Skeletal muscle cell (primary cell): Measurements from ENCODE around the gene GCH1.

Experiments
- DNase-seq: peaks from one replicate; pipeline ENCODE4 v3.0.0-alpha.2; 2010; ENCODE audit warnings: low read depth
- H3K4me3 ChIP-seq: 2 replicates; pipeline ENCODE4 v1.5.1; 2011; ENCODE audit warnings: low read depth, mild to moderate bottlenecking, control low read depth, low read length, moderate library complexity

The GCH1 gene

DNA sequence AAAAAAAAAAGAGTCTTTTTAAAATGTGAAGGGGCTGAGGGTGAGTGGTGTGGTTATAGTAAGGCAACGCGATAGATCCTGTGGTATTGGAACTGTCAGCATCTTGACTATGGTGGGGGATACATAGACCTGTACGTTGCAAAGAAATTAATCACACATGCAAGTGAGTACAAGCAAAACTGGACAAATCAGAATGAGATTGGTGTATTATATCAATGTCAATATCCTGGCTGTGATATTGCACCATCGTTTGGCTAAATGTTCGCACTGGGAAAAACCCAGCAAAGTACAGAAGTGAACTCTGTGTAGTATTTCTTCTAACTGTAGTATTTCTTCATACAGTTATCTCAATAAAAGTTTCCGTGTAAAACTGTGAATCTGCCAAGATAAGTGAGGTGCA lies 67.9 kb downstream of the GCH1 start:
- H3K4me3 ChIP-seq: no peak overlapping the region
- no peak for DNase-seq

DNA sequence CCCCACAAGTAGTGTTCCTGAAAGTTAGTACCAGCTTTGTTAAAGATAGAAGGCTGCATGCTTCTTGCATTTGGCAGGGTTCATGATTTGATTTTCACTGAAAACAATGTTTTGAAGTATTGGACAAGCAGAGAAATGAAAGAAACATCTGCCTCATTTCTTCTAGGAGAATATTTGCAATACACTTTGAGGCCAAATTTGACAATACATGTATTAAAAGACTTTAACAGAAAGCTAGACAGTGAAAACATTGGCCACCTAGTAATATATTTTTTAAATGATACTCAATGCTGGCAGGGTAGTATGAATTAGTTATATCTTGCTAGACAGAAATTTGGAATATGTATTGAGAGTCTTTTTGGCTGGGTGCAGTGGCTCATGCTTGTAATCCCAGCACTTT lies 68.5 kb downstream of the GCH1 start:
- H3K4me3 ChIP-seq: no peak overlapping the region
- no peak for DNase-seq

DNA sequence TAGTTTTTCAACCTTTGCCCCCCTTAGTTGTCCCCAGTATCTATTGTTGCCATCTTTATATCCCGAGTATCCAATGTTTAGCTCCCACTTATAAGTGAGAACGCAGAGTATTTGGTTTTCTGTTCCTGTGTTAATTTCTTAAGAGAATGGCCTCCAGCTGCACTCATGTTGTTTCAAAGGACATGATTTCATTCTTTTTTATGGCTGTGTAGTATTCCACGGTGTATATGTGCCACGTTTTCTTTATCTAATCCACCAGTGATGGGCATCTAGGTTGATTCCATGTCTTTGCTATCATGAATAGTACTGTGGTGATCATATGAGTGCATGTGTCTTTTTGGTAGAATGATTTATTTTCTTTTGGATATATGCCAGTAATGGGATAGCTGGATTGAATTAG lies 72.0 kb downstream of the GCH1 start:
- H3K4me3 ChIP-seq: no peak overlapping the region
- DNase-seq: no peak

DNA sequence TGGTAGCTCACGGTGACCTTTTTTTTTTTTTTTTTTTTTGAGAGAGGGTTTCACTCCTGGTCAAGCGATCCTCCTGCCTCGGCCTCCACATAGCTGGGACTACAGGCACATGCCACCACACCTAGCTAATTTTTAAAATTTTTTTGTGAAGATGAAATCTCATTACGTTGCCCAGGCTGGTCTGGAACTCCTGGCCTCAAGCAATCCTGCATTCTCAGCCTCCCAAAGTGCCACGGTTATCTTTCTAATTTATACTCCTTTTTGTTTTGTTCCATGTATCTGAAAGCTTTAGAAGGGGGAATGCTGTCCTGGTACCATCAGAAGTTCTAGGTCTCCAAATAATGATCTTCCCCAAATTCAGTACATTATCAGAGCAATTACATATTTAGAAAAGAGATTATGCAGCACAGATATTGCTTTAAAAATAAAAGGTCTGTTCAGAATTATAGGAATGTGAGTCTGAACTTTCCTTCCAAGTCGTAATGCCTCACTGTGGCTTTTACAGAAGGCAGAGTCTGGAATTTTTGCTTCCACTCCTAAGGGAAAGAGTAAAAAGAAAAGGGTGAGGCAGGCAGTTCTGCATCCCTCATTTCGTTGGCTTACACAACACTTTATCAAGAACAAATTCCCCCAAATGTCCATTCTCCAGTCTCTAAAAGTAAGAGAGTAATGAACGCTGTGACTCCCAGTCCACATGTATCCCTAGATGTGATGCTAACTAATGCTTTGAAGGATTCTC lies 73.0 kb downstream of the GCH1 start:
- no peak overlapping the region for H3K4me3 ChIP-seq
- no peak for DNase-seq

DNA sequence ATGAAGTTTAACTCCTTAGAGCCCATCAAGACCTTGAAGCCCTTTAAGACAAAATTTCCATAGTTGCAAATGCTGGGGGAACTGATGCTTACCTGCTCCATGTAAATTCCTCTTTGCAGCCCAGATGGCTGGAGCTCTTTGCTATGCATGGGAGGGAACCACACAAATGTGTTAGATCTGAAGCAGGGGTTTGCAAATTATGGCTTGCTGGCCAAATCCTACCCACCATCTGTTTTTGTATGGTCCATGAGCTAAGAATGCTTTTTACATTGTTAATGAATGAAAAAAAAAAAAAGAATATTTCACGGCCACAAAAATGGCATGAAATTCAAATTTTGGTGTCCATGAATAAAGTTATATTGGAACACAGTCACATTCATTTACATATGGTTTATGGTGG lies 74.6 kb downstream of the GCH1 start:
- no peak overlapping the region for H3K4me3 ChIP-seq
- DNase-seq: no peak

DNA sequence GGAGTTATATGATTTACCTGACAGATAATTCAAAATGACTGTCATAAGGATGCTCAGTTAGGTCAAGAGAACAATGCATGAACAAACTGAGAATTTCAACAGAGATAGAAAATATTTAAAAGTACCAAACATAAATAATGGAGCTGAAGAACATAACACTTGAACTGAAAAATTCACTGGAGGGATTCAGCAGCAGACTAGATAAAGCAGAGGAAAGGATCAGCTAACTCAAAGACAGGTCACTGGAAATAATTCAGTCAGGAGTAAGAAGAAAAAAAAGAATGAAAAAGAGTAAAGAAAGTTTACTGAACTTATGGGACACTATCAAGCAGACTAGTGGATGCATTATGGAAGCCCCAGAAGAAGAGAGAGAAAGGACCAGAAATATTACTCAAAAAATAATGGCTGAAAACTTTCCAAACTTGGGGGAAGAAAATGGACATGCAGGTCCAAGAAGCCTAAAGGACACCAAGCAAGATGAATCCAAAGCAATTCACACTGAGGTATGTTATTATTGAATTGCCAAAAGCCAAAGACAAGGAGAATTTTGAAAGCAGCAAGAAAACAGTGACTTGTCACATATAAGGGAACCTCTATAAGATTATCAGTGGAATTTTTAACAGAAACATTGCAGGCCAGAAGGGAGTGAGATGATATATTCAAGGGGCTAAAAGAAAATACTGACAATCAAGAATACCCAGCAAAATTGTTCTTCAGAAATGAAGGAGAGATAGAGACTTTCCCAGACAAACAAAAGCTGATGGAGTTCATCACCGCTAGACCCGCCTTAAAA lies 78.7 kb downstream of the GCH1 start:
- no peak overlapping the region for H3K4me3 ChIP-seq
- no peak for DNase-seq

DNA sequence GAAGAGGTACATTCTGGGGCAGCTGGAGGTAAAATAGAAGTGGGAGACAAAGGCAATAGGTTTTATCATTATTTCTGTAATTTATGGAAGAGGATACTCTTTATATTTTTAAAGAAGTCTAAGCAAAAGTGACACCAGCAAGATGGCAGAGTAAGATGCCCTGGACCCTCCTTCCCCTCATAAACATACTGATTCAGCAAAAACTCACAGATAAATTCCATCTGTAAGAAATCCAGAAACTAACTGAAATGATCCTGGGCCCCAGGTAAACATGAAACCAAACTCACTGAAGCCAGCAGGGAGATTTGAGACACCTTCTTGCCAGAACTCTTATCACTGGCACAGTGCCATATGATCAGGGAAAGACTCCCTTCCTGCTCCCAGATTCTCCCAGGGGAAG lies 79.9 kb downstream of the GCH1 start:
- no peak for DNase-seq
- no peak overlapping the region for H3K4me3 ChIP-seq

DNA sequence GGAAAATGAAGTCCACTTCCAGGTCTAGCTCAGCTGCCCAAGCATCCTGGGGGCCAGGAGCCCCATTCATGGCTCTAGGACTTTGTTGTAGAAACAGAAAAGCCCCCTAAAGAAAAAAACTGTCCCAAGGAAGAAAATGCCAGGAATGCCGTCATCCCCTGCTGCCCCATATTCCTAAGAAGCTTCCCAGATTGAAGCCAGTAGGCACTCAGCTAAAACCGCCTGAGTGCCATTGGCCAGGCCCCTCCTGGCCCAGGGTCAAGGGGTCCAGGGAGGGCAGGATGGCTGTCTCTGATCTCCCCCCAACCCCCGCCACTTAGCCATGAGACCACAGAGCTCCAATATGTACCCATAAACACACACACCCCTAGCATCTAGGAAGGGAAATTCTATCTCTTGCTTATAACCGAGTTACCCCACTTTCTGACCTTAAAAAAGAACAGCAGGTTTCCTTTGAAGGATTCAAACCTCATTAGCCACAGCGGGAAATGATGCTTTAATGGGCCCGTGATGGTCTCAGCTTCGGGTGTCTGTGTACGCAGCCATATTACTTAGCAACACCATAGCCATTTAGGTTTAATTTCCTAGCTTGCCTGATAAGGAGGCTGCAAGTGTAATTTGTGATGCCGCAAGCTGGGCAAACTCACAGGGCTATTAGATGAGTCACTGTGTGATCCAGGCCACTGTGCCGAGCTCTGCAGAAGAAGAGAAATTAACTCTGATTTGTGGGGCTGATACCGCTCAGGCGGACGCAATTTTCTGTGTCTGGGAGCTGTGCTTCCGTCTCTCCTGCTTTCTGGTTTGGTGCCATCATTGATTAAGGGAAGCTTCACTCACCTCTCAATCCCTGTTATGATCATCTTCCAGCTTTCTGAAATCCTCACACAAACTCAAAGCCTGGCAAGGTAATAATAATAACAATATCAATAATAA lies 84.2 kb downstream of the GCH1 start:
- DNase-seq: peak; percentile 39

DNA sequence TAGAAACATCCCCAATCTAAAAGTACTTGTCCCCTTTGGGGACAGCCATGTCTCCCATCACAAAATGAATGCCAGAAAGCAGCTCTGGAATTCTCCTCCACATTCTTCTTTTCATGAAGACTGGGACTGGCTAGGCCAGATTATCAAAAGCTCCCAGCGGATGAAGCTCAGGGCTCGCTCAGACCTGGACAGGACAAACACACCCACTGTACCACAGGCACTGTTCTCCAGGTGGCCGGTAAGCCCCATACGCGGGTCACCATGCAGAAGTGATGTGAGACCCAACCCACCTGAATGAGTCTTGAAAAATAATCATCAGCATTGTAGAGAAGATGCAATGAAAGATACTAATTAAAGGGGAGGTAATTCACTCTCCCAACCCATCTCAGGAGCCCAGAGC lies 85.1 kb downstream of the GCH1 start:
- DNase-seq: no peak
- no peak overlapping the region for H3K4me3 ChIP-seq

More for the DNA sequence above, 84.2 kb downstream of the GCH1 start:
- H3K4me3 ChIP-seq: no peak overlapping the region

DNA sequence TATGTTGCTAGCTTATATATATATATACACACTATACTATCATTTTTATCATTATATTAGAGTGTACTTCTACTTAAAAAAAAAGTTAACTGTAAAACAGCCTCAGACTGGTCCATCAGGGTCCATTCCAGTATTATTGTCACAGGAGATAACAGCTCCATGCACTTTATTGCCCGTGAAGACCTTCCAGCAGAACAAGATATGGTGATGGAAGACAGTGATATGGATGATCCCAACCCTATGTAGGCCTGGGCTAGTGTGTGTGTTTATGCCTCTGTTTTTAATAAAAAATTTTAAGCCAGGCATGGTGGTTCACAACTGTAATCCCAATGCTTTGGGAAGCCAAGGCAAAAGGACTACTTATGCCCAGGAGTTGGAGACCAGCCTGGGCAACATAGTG lies 86.2 kb downstream of the GCH1 start:
- no peak for DNase-seq
- H3K4me3 ChIP-seq: no peak overlapping the region

DNA sequence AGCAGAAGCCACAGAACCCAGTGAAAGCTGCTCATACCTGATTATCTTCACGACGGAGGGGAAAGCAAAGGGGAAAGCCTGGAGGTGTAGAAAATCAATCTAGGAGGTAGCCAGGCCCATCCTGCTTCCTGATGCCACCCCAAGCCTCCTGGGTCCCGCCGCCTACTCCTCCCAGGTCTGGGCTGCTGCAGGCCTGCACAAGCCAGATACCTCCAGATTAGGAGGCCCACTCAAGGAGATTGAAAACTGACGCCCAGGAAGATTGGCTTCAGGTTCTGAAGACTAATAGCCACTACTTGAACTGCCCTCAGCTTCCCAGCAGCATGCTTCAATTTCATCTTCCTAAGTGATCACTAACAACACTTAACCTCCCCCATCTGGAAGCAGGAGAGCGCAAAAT lies 87.1 kb downstream of the GCH1 start:
- no peak for DNase-seq
- H3K4me3 ChIP-seq: no peak overlapping the region

DNA sequence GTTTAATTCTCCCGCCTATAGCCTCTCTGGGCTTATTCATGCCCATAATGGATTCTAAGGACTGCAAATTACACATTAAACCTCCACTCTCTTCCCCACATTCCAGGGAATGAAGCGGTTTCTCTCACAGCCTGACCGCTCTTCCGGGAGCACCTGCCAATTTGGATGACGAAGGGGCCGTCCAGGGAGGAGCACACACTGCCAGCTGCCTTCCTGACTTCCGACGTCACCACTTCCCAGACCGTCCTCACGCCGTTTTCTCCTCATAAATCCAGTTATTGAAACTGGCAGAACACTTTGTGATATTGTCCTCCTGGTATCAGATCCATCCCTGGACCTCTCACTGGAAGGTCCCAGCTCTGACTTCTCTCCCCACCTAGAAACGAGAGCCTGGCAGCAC lies 87.6 kb downstream of the GCH1 start:
- no peak for DNase-seq
- H3K4me3 ChIP-seq: no peak overlapping the region

DNA sequence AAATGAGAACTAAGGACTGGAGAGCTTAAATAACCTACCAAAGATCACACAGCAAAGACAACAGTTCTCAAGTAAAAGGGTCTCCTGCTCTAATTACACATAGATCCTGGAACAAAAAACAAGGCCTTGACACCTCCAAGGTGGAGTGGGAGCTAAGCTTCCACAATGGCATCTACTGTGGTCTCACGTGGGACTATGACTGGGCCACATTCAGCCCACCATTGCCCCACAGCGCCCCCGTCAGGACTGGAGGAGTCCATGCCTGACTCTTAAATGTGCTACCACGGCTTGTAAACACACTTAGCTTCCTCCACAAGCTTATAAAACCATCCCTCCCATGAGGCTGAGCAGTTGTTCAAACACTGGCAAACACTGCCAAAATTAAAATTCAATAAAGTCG lies 88.5 kb downstream of the GCH1 start:
- H3K4me3 ChIP-seq: no peak overlapping the region
- no peak for DNase-seq

DNA sequence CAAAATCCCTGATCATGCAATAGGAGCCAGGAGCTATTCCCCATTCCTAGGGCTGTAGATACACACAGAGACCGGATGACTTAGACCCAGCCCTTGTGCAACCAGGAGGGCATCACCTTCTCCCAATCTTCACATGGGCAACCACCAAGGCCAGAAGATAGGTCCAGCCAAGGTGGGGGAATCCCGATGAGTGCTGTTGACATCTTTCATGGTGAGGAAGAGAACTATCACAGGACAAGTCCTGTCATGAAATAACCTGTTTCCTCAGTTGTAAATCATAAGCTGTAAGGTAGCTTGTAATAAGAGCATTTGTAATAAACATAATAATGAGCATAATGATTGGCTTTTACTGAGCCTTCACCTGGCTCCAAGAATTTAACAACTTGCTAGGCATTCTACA lies 89.5 kb downstream of the GCH1 start:
- no peak overlapping the region for H3K4me3 ChIP-seq
- no peak for DNase-seq

DNA sequence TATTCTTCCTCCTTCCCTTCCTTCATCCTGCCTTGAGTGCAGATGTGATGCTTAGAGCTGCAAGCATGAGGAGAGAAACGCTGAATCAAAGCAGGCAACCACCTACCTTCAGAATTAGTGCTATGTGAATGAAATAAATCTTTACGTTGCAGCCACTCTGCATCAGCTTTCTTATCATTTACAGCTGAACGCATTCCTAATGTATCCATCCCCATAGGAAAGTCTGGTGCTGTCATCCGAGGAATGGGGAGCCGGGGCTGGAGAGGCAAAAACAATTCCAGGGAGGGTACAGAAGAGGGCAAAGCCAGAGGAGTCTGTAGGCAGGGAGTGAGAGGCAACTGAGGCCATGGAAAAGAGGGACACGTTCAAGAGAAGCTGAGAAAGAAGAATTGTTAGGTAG lies 90.0 kb downstream of the GCH1 start:
- H3K4me3 ChIP-seq: no peak overlapping the region
- no peak for DNase-seq

DNA sequence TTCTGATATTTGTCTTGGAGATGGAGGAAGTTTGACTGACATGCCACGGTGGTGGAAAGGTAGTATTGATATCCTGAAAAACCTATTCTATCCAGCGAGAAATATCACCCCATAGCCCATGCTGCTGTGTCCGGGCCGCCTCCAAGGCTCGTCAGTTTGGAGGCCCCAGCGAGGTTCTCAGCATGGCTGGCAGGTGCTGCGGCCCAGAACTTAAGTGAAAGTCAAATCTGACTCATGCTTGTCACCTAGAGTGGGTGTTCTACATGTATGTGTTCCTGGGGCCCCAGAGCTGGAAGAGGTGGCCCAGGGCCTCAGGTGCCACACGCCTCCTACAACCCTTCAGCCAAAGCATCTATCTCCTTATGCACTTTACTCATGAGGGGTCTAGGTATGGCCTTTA lies 92.9 kb downstream of the GCH1 start:
- no peak overlapping the region for H3K4me3 ChIP-seq
- no peak for DNase-seq

DNA sequence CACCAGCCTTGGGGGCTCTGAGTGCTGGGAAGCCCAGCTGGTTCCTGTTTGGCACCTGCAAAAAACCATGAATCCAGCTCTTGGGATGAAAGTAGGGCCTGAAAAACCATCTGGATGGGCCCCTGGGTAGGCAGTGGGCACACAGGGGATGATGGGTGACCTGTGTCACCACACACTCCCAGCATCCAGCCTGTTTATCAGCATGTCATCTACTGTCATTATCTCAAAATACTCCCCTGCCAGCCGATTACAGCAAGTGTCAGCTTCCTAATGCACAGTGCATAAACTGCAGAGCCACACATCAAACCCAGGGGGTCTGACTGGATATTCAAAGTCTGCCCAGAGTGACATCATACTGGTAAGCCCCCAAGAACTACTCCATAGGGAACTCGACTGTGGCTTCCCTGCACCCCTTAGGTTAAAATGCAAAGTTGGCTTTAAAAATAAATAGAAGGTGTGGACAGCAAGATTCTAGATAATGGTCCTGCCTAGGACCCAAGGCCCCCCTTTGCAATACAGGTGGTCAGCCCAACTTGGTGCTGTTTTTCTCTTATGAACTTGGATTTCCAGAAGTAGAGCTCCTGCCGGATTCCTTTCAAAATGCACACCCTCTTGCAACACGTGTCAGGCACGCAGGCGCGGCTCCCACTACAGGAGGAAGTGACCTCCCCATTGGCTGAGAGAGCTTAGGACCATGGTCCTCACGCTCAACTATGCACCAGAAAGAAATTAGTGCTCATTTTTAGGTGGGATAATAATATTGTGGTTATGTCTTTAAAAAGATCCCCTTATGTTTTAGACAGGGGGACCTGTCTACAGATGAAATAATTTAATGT lies 94.1 kb downstream of the GCH1 start:
- no peak overlapping the region for H3K4me3 ChIP-seq
- no peak for DNase-seq

DNA sequence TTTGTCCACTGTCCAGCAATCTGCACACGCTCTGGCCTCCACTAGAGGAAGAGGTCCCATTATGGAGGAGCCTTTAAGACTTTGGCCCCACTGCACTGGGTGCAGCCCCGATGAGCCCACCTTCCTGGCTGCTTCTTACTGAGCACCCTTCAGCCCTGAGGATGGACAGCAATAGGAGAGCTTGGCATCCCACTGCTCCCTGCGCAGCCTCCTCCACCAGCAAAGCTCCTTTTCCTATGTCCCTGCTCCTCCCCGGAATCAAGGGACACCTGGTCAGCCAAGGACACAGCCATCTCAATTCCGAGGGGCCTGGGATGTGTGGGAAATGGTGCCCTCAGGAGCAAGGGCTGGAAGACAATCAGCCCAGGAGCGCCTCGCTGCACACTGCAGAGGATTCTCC lies 94.7 kb downstream of the GCH1 start:
- no peak overlapping the region for H3K4me3 ChIP-seq
- no peak for DNase-seq

DNA sequence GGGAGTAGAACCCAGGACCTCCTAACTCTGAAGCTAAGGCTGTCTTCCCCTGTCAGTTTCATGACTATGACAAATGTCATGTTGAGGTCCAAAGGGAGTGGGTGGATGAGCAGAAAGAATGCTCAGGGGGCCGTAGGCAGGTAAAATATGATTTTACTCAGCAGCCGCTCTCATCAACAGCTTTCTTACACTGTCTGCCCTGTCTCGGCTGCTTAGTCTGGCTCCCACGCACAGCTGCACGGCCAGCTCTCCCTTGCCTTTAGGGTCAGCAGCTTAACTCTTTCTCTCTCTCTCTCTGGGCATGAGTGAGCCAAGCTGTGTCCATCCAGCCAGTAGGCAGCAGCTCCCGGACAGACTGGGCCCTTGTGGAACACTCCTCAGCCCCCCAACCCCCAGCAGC lies 95.2 kb downstream of the GCH1 start:
- no peak overlapping the region for H3K4me3 ChIP-seq
- DNase-seq: no peak
